Measurements from ENCODE around the gene RPS27. TPM values are rescaled to one million over a fixed set of nuclear protein-coding genes. Genes with fewer than 3 reads are reported as not detected.
"Not testable (repeated sequence)": the region's sequence is repeated elsewhere in the genome, so short reads cannot be mapped to it uniquely, and the experiment has no call there.

RPS27 gene
- total and polyA plus RNA-seq, 2 donors (not counting 1 experiment from before 2014, with no cell fraction given): 4,812 to 15,978 TPM

DNA sequence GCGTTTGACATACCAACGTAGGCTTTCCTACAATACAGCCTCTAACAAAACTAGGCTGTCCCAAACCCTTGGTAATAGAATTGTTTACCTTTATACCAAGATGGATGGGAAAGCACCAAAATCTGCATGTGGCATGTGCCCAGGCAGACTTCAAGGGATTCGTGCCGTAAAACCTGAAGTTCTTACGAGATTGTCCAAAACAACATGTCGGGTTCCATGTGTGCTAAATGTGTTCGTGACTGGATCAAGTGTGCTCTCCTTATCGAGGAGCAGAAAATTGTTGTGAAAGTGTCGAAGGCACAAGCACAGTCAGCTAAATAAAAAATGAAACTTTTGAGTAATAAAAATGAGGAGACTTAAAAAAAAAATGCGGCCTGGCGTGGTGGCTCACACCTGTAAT is 5.1 kb downstream of the RPS27 start:
- Histone ChIP-seq H3K9me3 (ENCODE audit: control extremely low read depth in 1 of 3, control insufficient read depth in 2 of 3, insufficient read depth in 1 of 3, low read length in 2 of 3) (no peaks in the 10 kb centered on the region), H3K4me1 (ENCODE audit: control insufficient read depth in 2 of 2, insufficient read depth in 2 of 2, low read length in 2 of 2) (peaks cover 20 to 21% of the 10 kb centered on the region in 2 donors), H3K27ac (ENCODE audit: low read length in 2 of 2) (no peak overlapping the region), H3K9ac (ENCODE audit: low read length) (no peak overlapping the region), H3K36me3 (replicated peaks in 1 of 2; ENCODE audit: control extremely low read depth in 1 of 2, control insufficient read depth in 1 of 2, extremely low read depth in 1 of 2, insufficient read depth in 2 of 2, low read length in 1 of 2) (peaks cover 14 to 35% of the 10 kb centered on the region in 2 experiments), H2AFZ (ENCODE audit: insufficient read depth, low read depth, low read length, poor library complexity, severe bottlenecking) (no peak overlapping the region), H3K27me3 (replicated peaks in 1 of 4; ENCODE audit: control extremely low read depth in 1 of 4, control insufficient read depth in 3 of 4, insufficient read depth in 4 of 4, low read length in 3 of 4) (no peaks in the 10 kb centered on the region), H3K79me2 (ENCODE audit: control insufficient read depth, insufficient read depth, low read length) (peaks cover 24% of the 10 kb centered on the region), H3K4me3 (ENCODE audit: control extremely low read depth in 1 of 5, extremely low read depth in 1 of 5, insufficient read depth in 1 of 5, low read depth in 2 of 5, low read length in 4 of 5) (no peak overlapping the region), H4K20me1 (ENCODE audit: control insufficient read depth, insufficient read depth, low read length, poor library complexity, severe bottlenecking) (no peaks in the 10 kb centered on the region), H3K4me2 (replicated peaks; ENCODE audit: low read depth, low read length, poor library complexity, severe bottlenecking) (no peak overlapping the region)
- TF ChIP-seq, protein P1, sequence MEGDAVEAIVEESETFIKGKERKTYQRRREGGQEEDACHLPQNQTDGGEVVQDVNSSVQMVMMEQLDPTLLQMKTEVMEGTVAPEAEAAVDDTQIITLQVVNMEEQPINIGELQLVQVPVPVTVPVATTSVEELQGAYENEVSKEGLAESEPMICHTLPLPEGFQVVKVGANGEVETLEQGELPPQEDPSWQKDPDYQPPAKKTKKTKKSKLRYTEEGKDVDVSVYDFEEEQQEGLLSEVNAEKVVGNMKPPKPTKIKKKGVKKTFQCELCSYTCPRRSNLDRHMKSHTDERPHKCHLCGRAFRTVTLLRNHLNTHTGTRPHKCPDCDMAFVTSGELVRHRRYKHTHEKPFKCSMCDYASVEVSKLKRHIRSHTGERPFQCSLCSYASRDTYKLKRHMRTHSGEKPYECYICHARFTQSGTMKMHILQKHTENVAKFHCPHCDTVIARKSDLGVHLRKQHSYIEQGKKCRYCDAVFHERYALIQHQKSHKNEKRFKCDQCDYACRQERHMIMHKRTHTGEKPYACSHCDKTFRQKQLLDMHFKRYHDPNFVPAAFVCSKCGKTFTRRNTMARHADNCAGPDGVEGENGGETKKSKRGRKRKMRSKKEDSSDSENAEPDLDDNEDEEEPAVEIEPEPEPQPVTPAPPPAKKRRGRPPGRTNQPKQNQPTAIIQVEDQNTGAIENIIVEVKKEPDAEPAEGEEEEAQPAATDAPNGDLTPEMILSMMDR (IDR thresholded peaks at IDR 0.05): no peak
- TF ChIP-seq EZH2 (IDR thresholded peaks at IDR 0.05; ENCODE audit: borderline replicate concordance, insufficient read depth, low read depth, low read length, poor library complexity, severe bottlenecking): no peak
- POLR2A ChIA-PET: interaction anchor here (0.6 to 0.8 kb wide), 2 partner anchors 100 to 205 kb away, joined by 3 to 4 read pairs; no protein-coding TSS in a partner anchor
- WGBS (ENCODE audit: insufficient coverage): 98% methylated on average over 9 of the region's 11 CpGs
- H3K9me3 Mint-ChIP-seq (ENCODE audit: insufficient read depth): no peaks in the 10 kb centered on the region
- no peak overlapping the region for H3K4me3 Mint-ChIP-seq
- no peak overlapping the region for H3K27ac Mint-ChIP-seq
- no peak for DNase-seq
- peaks cover 18% of the 10 kb centered on the region for H3K4me1 Mint-ChIP-seq
- no peak for ATAC-seq (ENCODE audit: low read depth)
- intact Hi-C loops (cut with micrococcal nuclease): no loop called here
- no peaks in the 10 kb centered on the region for H3K27me3 Mint-ChIP-seq
- CTCF ChIA-PET: interaction anchor here (0.9 kb wide), 1 partner anchor 276 kb away, joined by 3 read pairs; no protein-coding TSS in a partner anchor

DNA sequence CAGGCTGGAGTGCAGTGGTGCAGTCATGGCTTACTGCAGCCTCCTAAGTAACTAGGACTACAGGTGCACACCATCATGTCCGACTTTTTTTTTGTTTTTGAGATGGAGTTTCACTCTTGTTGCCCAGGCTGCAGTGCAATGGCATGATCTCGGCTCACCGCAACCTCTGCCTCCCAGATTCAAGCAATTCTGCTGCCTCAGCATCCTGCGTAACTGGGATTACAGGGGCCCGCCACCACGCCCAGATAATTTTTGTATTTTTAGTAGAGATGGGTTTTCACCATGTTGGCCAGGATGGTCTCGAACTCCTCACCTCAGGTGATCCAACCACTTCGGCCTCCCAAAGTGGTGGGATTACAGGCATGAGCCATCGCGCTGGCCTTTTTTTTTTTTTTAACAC is 6.3 kb downstream of the RPS27 start:
- H3K27ac Mint-ChIP-seq; H3K9me3 ChIP-seq (ENCODE audit: control extremely low read depth in 1 of 3, control insufficient read depth in 2 of 3, insufficient read depth in 1 of 3, low read length in 2 of 3); H3K27me3 ChIP-seq (replicated peaks in 1 of 4; ENCODE audit: control extremely low read depth in 1 of 4, control insufficient read depth in 3 of 4, insufficient read depth in 4 of 4, low read length in 3 of 4); H4K20me1 ChIP-seq (ENCODE audit: control insufficient read depth, insufficient read depth, low read length, poor library complexity, severe bottlenecking); H3K27me3 Mint-ChIP-seq; H3K9me3 Mint-ChIP-seq (ENCODE audit: insufficient read depth); H3K4me3 Mint-ChIP-seq; H2AFZ ChIP-seq (ENCODE audit: insufficient read depth, low read depth, low read length, poor library complexity, severe bottlenecking); H3K4me1 Mint-ChIP-seq; intact Hi-C loops (cut with micrococcal nuclease); H3K9ac ChIP-seq (ENCODE audit: low read length); DNase-seq; H3K4me2 ChIP-seq (replicated peaks; ENCODE audit: low read depth, low read length, poor library complexity, severe bottlenecking); H3K4me3 ChIP-seq (ENCODE audit: control extremely low read depth in 1 of 5, extremely low read depth in 1 of 5, insufficient read depth in 1 of 5, low read depth in 2 of 5, low read length in 4 of 5); POLR2A ChIA-PET; CTCF ChIA-PET; ATAC-seq (ENCODE audit: low read depth); H3K27ac ChIP-seq (ENCODE audit: low read length in 2 of 2): not testable (repeated sequence)
- Histone ChIP-seq H3K4me1 (ENCODE audit: control insufficient read depth in 2 of 2, insufficient read depth in 2 of 2, low read length in 2 of 2) (peaks cover 12 to 13% of the 10 kb centered on the region in 2 donors), H3K79me2 (ENCODE audit: control insufficient read depth, insufficient read depth, low read length) (peaks cover 11% of the 10 kb centered on the region), H3K36me3 (replicated peaks in 1 of 2; ENCODE audit: control extremely low read depth in 1 of 2, control insufficient read depth in 1 of 2, extremely low read depth in 1 of 2, insufficient read depth in 2 of 2, low read length in 1 of 2) (peaks cover 10 to 31% of the 10 kb centered on the region in 2 experiments)
- 100% methylated on average over 4 of the region's 10 CpGs for WGBS (ENCODE audit: insufficient coverage)
